PFSK-1 (cell line): Measurements from ENCODE around the gene MARCHF9.

ENCODE experiments used
- POLR2AphosphoS5 ChIP-seq: IDR thresholded peaks from 2 replicates; pipeline ENCODE4 v1.6.1; 2012; ENCODE audit warnings: low read depth, mild to moderate bottlenecking, control low read depth, low read length, moderate library complexity
- REST ChIP-seq, 2 experiments: IDR thresholded peaks; 2 replicates each; pipeline versions ENCODE4 v1.6.1 to v1.8.0; 2011 to 2012; ENCODE audit warnings: low read depth in 2 of 2, low read length in 2 of 2, control low read depth in 1 of 2, inconsistent platforms in 1 of 2, mild to moderate bottlenecking in 1 of 2, moderate library complexity in 1 of 2; ENCODE audit not compliant: insufficient read depth in 1 of 2

DNA sequence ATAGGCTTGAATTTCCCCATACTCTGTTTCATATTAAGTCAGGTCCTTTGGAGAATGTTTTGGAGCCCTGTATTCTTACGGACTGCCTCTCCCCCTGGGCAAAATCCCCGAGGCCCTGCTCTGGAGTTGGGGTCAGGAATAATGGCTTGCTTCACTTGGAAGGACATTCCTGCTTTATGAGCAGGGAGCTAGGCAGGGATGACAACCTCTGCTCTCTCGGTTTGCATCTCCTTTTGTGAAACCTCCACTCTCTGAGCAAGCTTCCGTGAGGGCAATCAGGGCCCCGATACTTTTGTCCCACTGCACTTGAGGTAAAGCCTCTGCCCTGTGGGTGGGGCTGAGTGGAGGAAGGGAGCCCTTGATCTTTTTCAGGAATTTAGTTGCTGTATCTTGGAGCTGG lies 41.7 kb upstream of the MARCHF9 start:
- TF ChIP-seq REST (IDR thresholded peaks at IDR 0.05; ENCODE audit: insufficient read depth in 1 of 2, low read depth in 2 of 2, low read length in 2 of 2) = no peak
- TF ChIP-seq POLR2AphosphoS5 = no peak
